Renal cortex interstitium (tissue), 11 donors: ENCODE data around the gene SPDYA. TPM values are rescaled to one million over a fixed set of nuclear protein-coding genes. Genes with fewer than 3 reads are reported as not detected.

Experiments
- DNase-seq, 11 donors: peaks; one replicate each; pipeline ENCODE4 v3.0.0-alpha.2; 2013; ENCODE audit warnings: low read depth in 9 of 11, low spot score in 4 of 11; ENCODE audit errors: extremely low read depth in 1 of 11
- polyA plus RNA-seq, 3 donors: library from polyadenylated mRNA; unstranded; fragments of 120-200 nt; gene quantifications; one replicate each; pipeline ENCODE4 v1.2.1, GENCODE V29; 2013; ENCODE audit not compliant: insufficient read length in 3 of 3

SPDYA gene
- polyA plus RNA-seq, 3 donors: 1.3 to 3.7 (median 2.1) TPM

GRCh38 chr2:28818053-28818452 is 7.4 kb downstream of the SPDYA start:
- DNase-seq: no peak

GRCh38 chr2:28821295-28821958 is 10.8 kb downstream of the SPDYA start:
- DNase-seq: peak in 10 of 11 donors; percentile 29 to 59 (median 43)

GRCh38 chr2:28822036-28822435 is 11.4 kb downstream of the SPDYA start:
- no peak for DNase-seq

- no peak for DNase-seq
Measured at GRCh38 chr2:28824207-28824606, 13.6 kb downstream of the SPDYA start.

- no peak for DNase-seq
Measured at GRCh38 chr2:28824870-28825269, 14.2 kb downstream of the SPDYA start.

- no peak for DNase-seq
Measured at GRCh38 chr2:28828382-28828781, 17.7 kb downstream of the SPDYA start.

- no peak for DNase-seq
Measured at GRCh38 chr2:28833740-28834470, 23.3 kb downstream of the SPDYA start.

GRCh38 chr2:28835781-28836180 is 25.1 kb downstream of the SPDYA start:
- peak in 1 of 11 donors; percentile 6 for DNase-seq

- DNase-seq: no peak
Measured at GRCh38 chr2:28838971-28839370, 28.3 kb downstream of the SPDYA start.

GRCh38 chr2:28842042-28842441 is 31.4 kb downstream of the SPDYA start:
- peak in 1 of 11 donors; percentile 9 for DNase-seq

- no peak for DNase-seq
Measured at GRCh38 chr2:28855193-28855592, 44.6 kb downstream of the SPDYA start.

GRCh38 chr2:28855977-28856376 is 45.3 kb downstream of the SPDYA start:
- DNase-seq: no peak

- no peak for DNase-seq
Measured at GRCh38 chr2:28868611-28869010, 58.0 kb downstream of the SPDYA start.

GRCh38 chr2:28869494-28870145 is 59.0 kb downstream of the SPDYA start:
- peak in 2 of 11 donors; percentile 6 to 21 for DNase-seq

GRCh38 chr2:28870146-28870891 is 59.7 kb downstream of the SPDYA start, which contains the start of gene TRMT61B:
TSS of gene TRMT61B (minus strand) at chr2:28870309. CDS start at chr2:28870277, 32 bp downstream.
- DNase-seq: peak; percentile 87 to 96 (median 93)

- DNase-seq: no peak
Measured at GRCh38 chr2:28871620-28872019, 61.0 kb downstream of the SPDYA start.

- DNase-seq: no peak
Measured at GRCh38 chr2:28880193-28880592, 69.6 kb downstream of the SPDYA start.

GRCh38 chr2:28893488-28893887 is 82.9 kb downstream of the SPDYA start:
- DNase-seq: no peak

GRCh38 chr2:28894470-28895188 is 84.0 kb downstream of the SPDYA start, which contains the start of gene WDR43:
TSS of gene WDR43 (plus strand) at chr2:28894667. CDS start at chr2:28894699, 32 bp downstream.
- peak; percentile 90 to 97 (median 96) for DNase-seq
